ENCODE results near the gene SSTR4. TPM values are rescaled to one million over a fixed set of nuclear protein-coding genes. Genes with fewer than 3 reads are reported as not detected.

SSTR4 gene
- total RNA-seq, 2 donors from 2014 or later = not detected

GRCh38 chr20:23063168-23063567 is 28.1 kb downstream of the SSTR4 start:
- Histone ChIP-seq H3K4me1 (peaks cover 0 to 32% of the 10 kb centered on the region in 2 donors), H3K9me3 (no peaks in the 10 kb centered on the region), H3K36me3 (no peaks in the 10 kb centered on the region), H3K4me3 (no peak overlapping the region), H3K27me3 (no peaks in the 10 kb centered on the region), H3K27ac (no peak overlapping the region)
- TF ChIP-seq, protein P1, sequence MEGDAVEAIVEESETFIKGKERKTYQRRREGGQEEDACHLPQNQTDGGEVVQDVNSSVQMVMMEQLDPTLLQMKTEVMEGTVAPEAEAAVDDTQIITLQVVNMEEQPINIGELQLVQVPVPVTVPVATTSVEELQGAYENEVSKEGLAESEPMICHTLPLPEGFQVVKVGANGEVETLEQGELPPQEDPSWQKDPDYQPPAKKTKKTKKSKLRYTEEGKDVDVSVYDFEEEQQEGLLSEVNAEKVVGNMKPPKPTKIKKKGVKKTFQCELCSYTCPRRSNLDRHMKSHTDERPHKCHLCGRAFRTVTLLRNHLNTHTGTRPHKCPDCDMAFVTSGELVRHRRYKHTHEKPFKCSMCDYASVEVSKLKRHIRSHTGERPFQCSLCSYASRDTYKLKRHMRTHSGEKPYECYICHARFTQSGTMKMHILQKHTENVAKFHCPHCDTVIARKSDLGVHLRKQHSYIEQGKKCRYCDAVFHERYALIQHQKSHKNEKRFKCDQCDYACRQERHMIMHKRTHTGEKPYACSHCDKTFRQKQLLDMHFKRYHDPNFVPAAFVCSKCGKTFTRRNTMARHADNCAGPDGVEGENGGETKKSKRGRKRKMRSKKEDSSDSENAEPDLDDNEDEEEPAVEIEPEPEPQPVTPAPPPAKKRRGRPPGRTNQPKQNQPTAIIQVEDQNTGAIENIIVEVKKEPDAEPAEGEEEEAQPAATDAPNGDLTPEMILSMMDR (IDR thresholded peaks at IDR 0.05) = no peak
- no peak for DNase-seq (ENCODE audit: low spot score)

- Histone ChIP-seq H3K4me3 (no peak overlapping the region), H3K27me3 (no peaks in the 10 kb centered on the region), H3K36me3 (no peaks in the 10 kb centered on the region), H3K4me1 (peaks cover 0 to 32% of the 10 kb centered on the region in 2 donors), H3K9me3 (no peaks in the 10 kb centered on the region), H3K27ac (no peak overlapping the region)
- no peak for DNase-seq (ENCODE audit: low spot score)
- TF ChIP-seq, protein P1 (IDR thresholded peaks at IDR 0.05) = no peak
These were observed 28.5 kb downstream of the SSTR4 start for GRCh38 chr20:23063581-23063980.

- no peaks in the 10 kb centered on the region for H3K36me3 ChIP-seq
- no peak overlapping the region for H3K27ac ChIP-seq
- H3K27me3 ChIP-seq = no peaks in the 10 kb centered on the region
- H3K9me3 ChIP-seq = no peaks in the 10 kb centered on the region
- no peak for DNase-seq (ENCODE audit: low spot score)
- no peak overlapping the region for H3K4me3 ChIP-seq
- H3K4me1 ChIP-seq = peaks cover 0 to 24% of the 10 kb centered on the region in 2 donors
- TF ChIP-seq, protein P1 (IDR thresholded peaks at IDR 0.05) = no peak
These were observed 30.4 kb downstream of the SSTR4 start for GRCh38 chr20:23065266-23066201.

GRCh38 chr20:23066772-23067171 is 31.7 kb downstream of the SSTR4 start:
- no peaks in the 10 kb centered on the region for H3K27me3 ChIP-seq
- H3K9me3 ChIP-seq = no peaks in the 10 kb centered on the region
- H3K4me3 ChIP-seq = no peak overlapping the region
- TF ChIP-seq, protein P1 (IDR thresholded peaks at IDR 0.05) = no peak
- H3K36me3 ChIP-seq = no peaks in the 10 kb centered on the region
- no peak overlapping the region for H3K27ac ChIP-seq
- no peak for DNase-seq (ENCODE audit: low spot score)
- H3K4me1 ChIP-seq = peaks cover 0 to 12% of the 10 kb centered on the region in 2 donors

GRCh38 chr20:23068283-23068682 is 33.2 kb downstream of the SSTR4 start:
- H3K27me3 ChIP-seq = no peaks in the 10 kb centered on the region
- H3K36me3 ChIP-seq = no peaks in the 10 kb centered on the region
- no peak overlapping the region for H3K4me3 ChIP-seq
- DNase-seq (ENCODE audit: low spot score) = no peak
- H3K9me3 ChIP-seq = no peaks in the 10 kb centered on the region
- H3K4me1 ChIP-seq = no peaks in the 10 kb centered on the region
- TF ChIP-seq, protein P1 (IDR thresholded peaks at IDR 0.05) = no peak
- no peak overlapping the region for H3K27ac ChIP-seq
